KMS-11 (cell line): ENCODE results near the gene LCN9.

Experiments
- H2AFZ ChIP-seq: fragments of 200-600 bp; sonication (generic); 2 replicates; pipeline ENCODE4 v1.6.1; 2016; ENCODE audit warnings: antibody characterized with exemption, mixed run types, low read depth
- H3K27ac ChIP-seq: fragments of 200-600 bp; sonication (generic); 2 replicates; pipeline ENCODE4 v1.6.1; 2016; ENCODE audit warnings: mild to moderate bottlenecking, mixed run types
- H3K27me3 ChIP-seq: fragments of 200-600 bp; sonication (generic); 2 replicates; pipeline ENCODE4 v1.6.1; 2017; ENCODE audit warnings: mild to moderate bottlenecking, low read depth, mixed run types, moderate library complexity; ENCODE audit not compliant: insufficient read depth
- H3K36me3 ChIP-seq: fragments of 200-600 bp; sonication (generic); 2 replicates; pipeline ENCODE4 v1.6.1; 2017; ENCODE audit warnings: mild to moderate bottlenecking, mixed run types; ENCODE audit not compliant: insufficient read depth
- H3K4me1 ChIP-seq: fragments of 200-600 bp; sonication (generic); 2 replicates; pipeline ENCODE4 v1.6.1; 2016; ENCODE audit warnings: mild to moderate bottlenecking, low read depth, mixed run types; ENCODE audit not compliant: poor library complexity, severe bottlenecking
- H3K4me2 ChIP-seq: fragments of 200-600 bp; sonication (generic); 2 replicates; pipeline ENCODE4 v1.7.0; 2016; ENCODE audit warnings: mild to moderate bottlenecking, mixed run types
- H3K4me3 ChIP-seq: fragments of 200-600 bp; sonication (generic); IDR thresholded peaks from 2 replicates; pipeline ENCODE4 v1.6.1; 2017; ENCODE audit warnings: low read depth, low read length, mixed read lengths; ENCODE audit not compliant: insufficient read depth
- H3K79me2 ChIP-seq: fragments of 200-600 bp; sonication (generic); 2 replicates; pipeline ENCODE4 v1.6.1; 2016; ENCODE audit warnings: low read depth, mixed run types; ENCODE audit not compliant: insufficient read depth
- H3K9ac ChIP-seq: fragments of 200-600 bp; sonication (generic); 2 replicates; pipeline ENCODE4 v1.6.1; 2016; ENCODE audit warnings: mild to moderate bottlenecking, mixed run types
- H4K20me1 ChIP-seq: fragments of 200-600 bp; sonication (generic); 2 replicates; pipeline ENCODE4 v1.6.1; 2016; ENCODE audit warnings: mild to moderate bottlenecking, mixed run types; ENCODE audit not compliant: insufficient read depth
- CTCF ChIP-seq: fragments of 200-600 bp; sonication (generic); conservative IDR thresholded peaks from 2 replicates; pipeline ENCODE4 v1.6.1; 2017; ENCODE audit warnings: low read depth, mild to moderate bottlenecking, antibody characterized with exemption, low read length, moderate library complexity, mixed read lengths

The LCN9 gene

DNA sequence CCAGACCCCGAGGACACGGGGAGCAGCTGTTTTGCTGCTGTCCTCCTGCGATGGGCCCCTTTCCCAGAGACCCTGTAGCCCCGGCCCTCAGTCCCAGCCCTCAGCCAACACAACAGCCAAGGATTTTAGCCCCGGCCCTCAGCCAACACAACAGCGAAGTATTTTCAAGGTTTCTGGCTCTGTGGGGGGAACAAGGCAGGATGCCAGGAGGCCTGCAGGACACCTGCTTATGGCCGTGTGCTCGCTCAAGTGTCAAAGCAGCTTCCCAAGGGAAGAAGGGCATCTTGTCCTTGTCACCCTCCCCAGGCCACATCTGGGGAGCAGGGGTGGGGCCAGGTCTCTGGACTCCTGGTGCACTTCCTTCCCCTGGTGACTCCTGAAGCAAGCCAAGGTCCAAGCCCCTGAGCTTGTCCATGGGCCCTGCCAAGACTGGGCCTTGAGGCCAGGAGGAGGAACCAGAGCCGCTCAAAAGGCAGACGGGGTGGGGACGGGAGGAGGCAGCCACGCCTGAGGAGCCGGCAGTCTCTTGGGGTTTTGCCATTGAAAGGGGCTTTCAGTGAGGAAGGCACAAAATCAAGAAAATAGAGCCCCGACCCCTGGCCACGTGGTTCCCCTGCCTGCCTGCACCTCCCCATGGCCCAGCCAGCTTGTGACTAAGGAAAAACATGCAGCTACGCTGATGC is 49.6 kb downstream of the LCN9 start:
- H3K4me2 ChIP-seq: no peak overlapping the region
- no peak for TF ChIP-seq CTCF
- H3K27ac ChIP-seq: no peak overlapping the region
- no peaks in the 10 kb centered on the region for H3K36me3 ChIP-seq
- H3K79me2 ChIP-seq: no peaks in the 10 kb centered on the region
- no peaks in the 10 kb centered on the region for H4K20me1 ChIP-seq
- no peak overlapping the region for H2AFZ ChIP-seq
- no peak overlapping the region for H3K9ac ChIP-seq
- H3K4me3 ChIP-seq: no peak overlapping the region
- H3K4me1 ChIP-seq: no peaks in the 10 kb centered on the region
- H3K27me3 ChIP-seq: peaks cover 71% of the 10 kb centered on the region

- TF ChIP-seq CTCF: no peak
- Histone ChIP-seq H3K9ac (no peak overlapping the region), H3K79me2 (no peaks in the 10 kb centered on the region), H3K4me3 (no peak overlapping the region), H3K4me2 (no peak overlapping the region), H2AFZ (no peak overlapping the region), H3K27ac (no peak overlapping the region), H4K20me1 (no peaks in the 10 kb centered on the region), H3K27me3 (peaks cover 71% of the 10 kb centered on the region), H3K36me3 (no peaks in the 10 kb centered on the region), H3K4me1 (no peaks in the 10 kb centered on the region)
Measured at GRCh38 chr9:135714242-135715055, 51.3 kb downstream of the LCN9 start.

DNA sequence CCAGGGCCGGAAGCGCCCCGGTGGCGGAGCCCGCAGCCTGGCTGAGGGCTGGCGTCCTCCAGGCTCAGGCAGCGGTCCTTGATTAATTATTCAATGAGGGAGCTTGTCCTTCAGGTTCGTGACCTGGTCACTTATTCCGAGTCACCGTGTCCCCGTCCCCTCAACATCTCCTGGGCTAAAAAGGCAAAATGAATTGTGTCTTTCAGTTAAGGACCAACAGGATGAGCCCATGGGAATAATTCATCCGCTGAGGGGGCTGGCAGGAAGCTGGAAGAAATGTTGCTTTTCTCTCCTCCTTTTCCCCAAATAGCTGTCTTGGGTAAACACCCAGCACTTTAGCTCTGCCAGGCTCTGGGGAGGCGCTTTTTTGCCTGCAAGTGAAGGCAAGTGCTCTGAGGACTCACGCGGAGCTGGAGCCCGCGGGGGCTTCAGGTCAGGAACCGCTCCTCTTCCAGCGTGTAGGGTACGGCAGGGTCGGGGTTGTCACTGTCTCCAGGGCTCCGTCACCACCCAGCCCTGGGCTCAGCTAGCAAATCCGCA is 52.0 kb downstream of the LCN9 start:
- H3K36me3 ChIP-seq: no peaks in the 10 kb centered on the region
- no peak overlapping the region for H3K27ac ChIP-seq
- TF ChIP-seq CTCF: no peak
- H4K20me1 ChIP-seq: no peaks in the 10 kb centered on the region
- no peak overlapping the region for H3K9ac ChIP-seq
- no peaks in the 10 kb centered on the region for H3K79me2 ChIP-seq
- H3K4me2 ChIP-seq: no peak overlapping the region
- peaks cover 68% of the 10 kb centered on the region for H3K27me3 ChIP-seq
- no peaks in the 10 kb centered on the region for H3K4me1 ChIP-seq
- H2AFZ ChIP-seq: no peak overlapping the region
- H3K4me3 ChIP-seq: no peak overlapping the region

DNA sequence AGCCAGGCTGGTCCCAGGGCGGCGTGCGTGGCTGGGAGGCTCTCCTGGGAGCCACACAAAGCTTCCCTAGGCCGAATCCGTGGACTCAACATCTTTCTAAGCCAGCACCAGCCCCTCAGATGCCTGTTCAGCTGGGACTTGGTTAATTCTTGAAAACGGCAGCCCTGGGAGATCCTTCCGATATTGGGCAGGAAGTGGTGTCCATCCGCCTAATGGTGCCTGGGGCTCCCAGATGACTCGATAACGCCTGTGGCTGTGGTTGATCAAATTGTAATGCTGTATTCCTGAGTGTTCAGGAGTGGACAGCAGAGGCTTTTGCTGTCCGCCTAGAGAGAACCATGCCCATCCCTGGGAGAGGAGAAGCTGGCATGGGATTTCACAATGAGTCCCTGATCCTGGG is 52.9 kb downstream of the LCN9 start:
- Histone ChIP-seq H3K4me2 (no peak overlapping the region), H3K36me3 (no peaks in the 10 kb centered on the region), H3K27ac (no peak overlapping the region), H3K27me3 (peaks cover 68% of the 10 kb centered on the region), H3K4me3 (no peak overlapping the region), H2AFZ (no peak overlapping the region), H3K9ac (no peak overlapping the region), H3K79me2 (no peaks in the 10 kb centered on the region), H4K20me1 (no peaks in the 10 kb centered on the region), H3K4me1 (no peaks in the 10 kb centered on the region)
- TF ChIP-seq CTCF: no peak
